H1 (cell line): ENCODE data around the gene IQCE.

ENCODE experiments used
- BRCA1 ChIP-seq: IDR thresholded peaks from 2 replicates; pipeline ENCODE4 v1.6.1; 2012; ENCODE audit warnings: low read depth, low read length, improper control_type of control experiment
- CHD2 ChIP-seq: IDR thresholded peaks from 2 replicates; pipeline ENCODE4 v1.6.1; 2012; ENCODE audit warnings: low read length, improper control_type of control experiment
- CHD7 ChIP-seq: fragments of 300-600 bp; sonication (generic); IDR thresholded peaks from 2 replicates; pipeline ENCODE4 v1.7.1; 2012; ENCODE audit warnings: low read length, moderate library complexity, mild to moderate bottlenecking, inconsistent platforms; ENCODE audit not compliant: insufficient replicate concordance
- CREB1 ChIP-seq: IDR thresholded peaks from 2 replicates; pipeline ENCODE4 v1.6.1; 2012; ENCODE audit warnings: inconsistent platforms
- CTCF ChIP-seq, 3 experiments: IDR thresholded peaks; 1 replicate in 2 of 3; 2 replicates in 1 of 3; pipeline versions ENCODE4 v1.5.1 to v1.6.1; 2011; ENCODE audit warnings: low read length in 3 of 3, mild to moderate bottlenecking in 3 of 3, inconsistent platforms in 2 of 3, low read depth in 1 of 3, moderate library complexity in 1 of 3; ENCODE audit not compliant: insufficient read depth in 1 of 3; ENCODE audit errors: control extremely low read depth in 1 of 3
- KDM1A ChIP-seq: fragments of 200-600, 300-600 bp; sonication (generic); IDR thresholded peaks from 2 replicates; pipeline ENCODE4 v1.7.1; 2016; ENCODE audit warnings: mild to moderate bottlenecking, low read length, borderline replicate concordance
- PHF8 ChIP-seq: fragments of 200-600 bp; sonication (generic); conservative IDR thresholded peaks from 2 replicates; pipeline ENCODE4 v1.7.1; 2012; ENCODE audit warnings: low read depth, mild to moderate bottlenecking, inconsistent platforms, low read length, moderate library complexity
- POLR2A ChIP-seq, 2 experiments: IDR thresholded peaks; 1 replicate in 1 of 2; 2 replicates in 1 of 2; pipeline ENCODE4 v1.6.1; 2011; ENCODE audit warnings: low read depth in 2 of 2, low read length in 2 of 2, mild to moderate bottlenecking in 2 of 2; ENCODE audit errors: control extremely low read depth in 1 of 2
- POLR2AphosphoS5 ChIP-seq: IDR thresholded peaks from 2 replicates; pipeline ENCODE4 v1.6.1; 2011; ENCODE audit warnings: low read depth, low read length
- SIN3A ChIP-seq, 2 experiments: IDR thresholded peaks in 1 of 2; conservative IDR thresholded peaks in 1 of 2; 2 replicates each; pipeline ENCODE4 v1.6.1; 2011 to 2012; ENCODE audit warnings: low read length in 2 of 2, improper control_type of control experiment in 1 of 2, low read depth in 1 of 2, mild to moderate bottlenecking in 1 of 2
- SP1 ChIP-seq: IDR thresholded peaks from 2 replicates; pipeline ENCODE4 v1.6.1; 2011; ENCODE audit warnings: low read depth, low read length
- SUZ12 ChIP-seq: fragments of 200-600 bp; sonication (generic); IDR thresholded peaks from 2 replicates; pipeline ENCODE4 v1.6.1; 2012; ENCODE audit warnings: mild to moderate bottlenecking, inconsistent platforms, low read length, moderate library complexity, mixed read lengths

GRCh38 chr7:2657208-2657607, 98.4 kb downstream of the IQCE start:
- TF ChIP-seq SIN3A (conservative IDR thresholded peaks at IDR 0.05 in 1 of 2, IDR thresholded peaks at IDR 0.05 in 1 of 2; ENCODE audit: low read depth in 1 of 2, low read length in 2 of 2) (no peak), POLR2A (IDR thresholded peaks at IDR 0.05; ENCODE audit: control extremely low read depth in 1 of 2, low read depth in 2 of 2, low read length in 2 of 2) (no peak), SP1 (no peak), CHD2 (no peak), BRCA1 (no peak), POLR2AphosphoS5 (no peak), SUZ12 (no peak), KDM1A (no peak), CREB1 (no peak), CTCF (IDR thresholded peaks at IDR 0.05; ENCODE audit: control extremely low read depth in 1 of 3, insufficient read depth in 1 of 3, low read depth in 1 of 3, low read length in 3 of 3) (no peak), PHF8 (no peak), CHD7 (no peak)
